Measurements from ENCODE around the gene SHROOM3.

DNA sequence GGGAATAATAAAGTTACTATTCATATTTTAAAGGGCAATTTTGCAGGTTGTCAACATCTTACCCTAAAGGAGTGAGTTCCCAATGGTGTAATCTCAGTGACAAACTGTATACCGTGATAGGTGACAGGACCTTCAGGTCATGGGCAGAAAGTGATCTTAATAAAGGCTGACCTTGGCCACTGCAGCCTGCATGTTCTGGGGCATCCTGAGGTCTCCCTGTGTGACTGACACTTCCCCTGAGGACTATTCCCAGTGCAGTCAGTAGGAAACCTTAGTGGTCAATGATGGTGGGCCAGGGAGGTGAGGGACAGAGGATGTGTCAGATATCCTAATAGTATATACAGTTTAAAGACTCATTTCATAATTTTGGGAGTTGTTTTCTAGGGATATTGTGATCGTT lies 137.2 kb downstream of the SHROOM3 start:
- TF ChIP-seq, protein P1, sequence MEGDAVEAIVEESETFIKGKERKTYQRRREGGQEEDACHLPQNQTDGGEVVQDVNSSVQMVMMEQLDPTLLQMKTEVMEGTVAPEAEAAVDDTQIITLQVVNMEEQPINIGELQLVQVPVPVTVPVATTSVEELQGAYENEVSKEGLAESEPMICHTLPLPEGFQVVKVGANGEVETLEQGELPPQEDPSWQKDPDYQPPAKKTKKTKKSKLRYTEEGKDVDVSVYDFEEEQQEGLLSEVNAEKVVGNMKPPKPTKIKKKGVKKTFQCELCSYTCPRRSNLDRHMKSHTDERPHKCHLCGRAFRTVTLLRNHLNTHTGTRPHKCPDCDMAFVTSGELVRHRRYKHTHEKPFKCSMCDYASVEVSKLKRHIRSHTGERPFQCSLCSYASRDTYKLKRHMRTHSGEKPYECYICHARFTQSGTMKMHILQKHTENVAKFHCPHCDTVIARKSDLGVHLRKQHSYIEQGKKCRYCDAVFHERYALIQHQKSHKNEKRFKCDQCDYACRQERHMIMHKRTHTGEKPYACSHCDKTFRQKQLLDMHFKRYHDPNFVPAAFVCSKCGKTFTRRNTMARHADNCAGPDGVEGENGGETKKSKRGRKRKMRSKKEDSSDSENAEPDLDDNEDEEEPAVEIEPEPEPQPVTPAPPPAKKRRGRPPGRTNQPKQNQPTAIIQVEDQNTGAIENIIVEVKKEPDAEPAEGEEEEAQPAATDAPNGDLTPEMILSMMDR (IDR thresholded peaks at IDR 0.05; ENCODE audit: insufficient read depth, low read length, poor library complexity, severe bottlenecking), result no peak
- TF ChIP-seq EZH2phosphoT487 (conservative IDR thresholded peaks at IDR 0.05; ENCODE audit: low read length), result no peak
